Measurements from ENCODE around the gene ULK4. TPM values are rescaled to one million over a fixed set of nuclear protein-coding genes. Genes with fewer than 3 reads are reported as not detected.

ULK4 gene
- polyA plus RNA-seq, 1 donor from 2014 or later: 7.2 TPM

- no peaks in the 10 kb centered on the region for H3K36me3 ChIP-seq (ENCODE audit: insufficient read depth, low read length)
- H3K9ac ChIP-seq (ENCODE audit: low read length): no peak overlapping the region
- no peak overlapping the region for H3K27ac ChIP-seq (ENCODE audit: low read length)
- H3K4me3 ChIP-seq (ENCODE audit: low read length): no peak overlapping the region
- H3K9me3 ChIP-seq (ENCODE audit: low read length): no peaks in the 10 kb centered on the region
- H3K27me3 ChIP-seq (ENCODE audit: insufficient read depth, low read depth, low read length): no peaks in the 10 kb centered on the region
- H3K79me2 ChIP-seq (replicated peaks; ENCODE audit: insufficient read depth, low read length): no peaks in the 10 kb centered on the region
- H3K4me2 ChIP-seq (ENCODE audit: low read length): no peak overlapping the region
- H3F3A ChIP-seq (ENCODE audit: insufficient read depth, low read length, poor library complexity, severe bottlenecking): no peaks in the 10 kb centered on the region
- no peaks in the 10 kb centered on the region for H4K20me1 ChIP-seq (ENCODE audit: insufficient read depth)
- no peaks in the 10 kb centered on the region for H3K9me2 ChIP-seq (ENCODE audit: insufficient read depth, low read length)
- no peak overlapping the region for H2AFZ ChIP-seq (ENCODE audit: low read depth, low read length)
- TF ChIP-seq EP300 (conservative IDR thresholded peaks at IDR 0.05; ENCODE audit: poor library complexity, severe bottlenecking) (no peak), EZH2 (IDR thresholded peaks at IDR 0.05; ENCODE audit: borderline replicate concordance, insufficient read depth, low read length, poor library complexity, severe bottlenecking) (no peak), TAF1 (IDR thresholded peaks at IDR 0.05; ENCODE audit: low read depth) (no peak), MXI1 (conservative IDR thresholded peaks at IDR 0.05; ENCODE audit: poor library complexity, severe bottlenecking) (no peak), RAD21 (conservative IDR thresholded peaks at IDR 0.05) (no peak), POLR2AphosphoS5 (IDR thresholded peaks at IDR 0.05) (no peak), SMC3 (conservative IDR thresholded peaks at IDR 0.05; ENCODE audit: poor library complexity) (no peak)
- TF ChIP-seq, protein P1, sequence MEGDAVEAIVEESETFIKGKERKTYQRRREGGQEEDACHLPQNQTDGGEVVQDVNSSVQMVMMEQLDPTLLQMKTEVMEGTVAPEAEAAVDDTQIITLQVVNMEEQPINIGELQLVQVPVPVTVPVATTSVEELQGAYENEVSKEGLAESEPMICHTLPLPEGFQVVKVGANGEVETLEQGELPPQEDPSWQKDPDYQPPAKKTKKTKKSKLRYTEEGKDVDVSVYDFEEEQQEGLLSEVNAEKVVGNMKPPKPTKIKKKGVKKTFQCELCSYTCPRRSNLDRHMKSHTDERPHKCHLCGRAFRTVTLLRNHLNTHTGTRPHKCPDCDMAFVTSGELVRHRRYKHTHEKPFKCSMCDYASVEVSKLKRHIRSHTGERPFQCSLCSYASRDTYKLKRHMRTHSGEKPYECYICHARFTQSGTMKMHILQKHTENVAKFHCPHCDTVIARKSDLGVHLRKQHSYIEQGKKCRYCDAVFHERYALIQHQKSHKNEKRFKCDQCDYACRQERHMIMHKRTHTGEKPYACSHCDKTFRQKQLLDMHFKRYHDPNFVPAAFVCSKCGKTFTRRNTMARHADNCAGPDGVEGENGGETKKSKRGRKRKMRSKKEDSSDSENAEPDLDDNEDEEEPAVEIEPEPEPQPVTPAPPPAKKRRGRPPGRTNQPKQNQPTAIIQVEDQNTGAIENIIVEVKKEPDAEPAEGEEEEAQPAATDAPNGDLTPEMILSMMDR (IDR thresholded peaks at IDR 0.05; ENCODE audit: poor library complexity, severe bottlenecking): no peak
- TF ChIP-seq, protein P2, sequence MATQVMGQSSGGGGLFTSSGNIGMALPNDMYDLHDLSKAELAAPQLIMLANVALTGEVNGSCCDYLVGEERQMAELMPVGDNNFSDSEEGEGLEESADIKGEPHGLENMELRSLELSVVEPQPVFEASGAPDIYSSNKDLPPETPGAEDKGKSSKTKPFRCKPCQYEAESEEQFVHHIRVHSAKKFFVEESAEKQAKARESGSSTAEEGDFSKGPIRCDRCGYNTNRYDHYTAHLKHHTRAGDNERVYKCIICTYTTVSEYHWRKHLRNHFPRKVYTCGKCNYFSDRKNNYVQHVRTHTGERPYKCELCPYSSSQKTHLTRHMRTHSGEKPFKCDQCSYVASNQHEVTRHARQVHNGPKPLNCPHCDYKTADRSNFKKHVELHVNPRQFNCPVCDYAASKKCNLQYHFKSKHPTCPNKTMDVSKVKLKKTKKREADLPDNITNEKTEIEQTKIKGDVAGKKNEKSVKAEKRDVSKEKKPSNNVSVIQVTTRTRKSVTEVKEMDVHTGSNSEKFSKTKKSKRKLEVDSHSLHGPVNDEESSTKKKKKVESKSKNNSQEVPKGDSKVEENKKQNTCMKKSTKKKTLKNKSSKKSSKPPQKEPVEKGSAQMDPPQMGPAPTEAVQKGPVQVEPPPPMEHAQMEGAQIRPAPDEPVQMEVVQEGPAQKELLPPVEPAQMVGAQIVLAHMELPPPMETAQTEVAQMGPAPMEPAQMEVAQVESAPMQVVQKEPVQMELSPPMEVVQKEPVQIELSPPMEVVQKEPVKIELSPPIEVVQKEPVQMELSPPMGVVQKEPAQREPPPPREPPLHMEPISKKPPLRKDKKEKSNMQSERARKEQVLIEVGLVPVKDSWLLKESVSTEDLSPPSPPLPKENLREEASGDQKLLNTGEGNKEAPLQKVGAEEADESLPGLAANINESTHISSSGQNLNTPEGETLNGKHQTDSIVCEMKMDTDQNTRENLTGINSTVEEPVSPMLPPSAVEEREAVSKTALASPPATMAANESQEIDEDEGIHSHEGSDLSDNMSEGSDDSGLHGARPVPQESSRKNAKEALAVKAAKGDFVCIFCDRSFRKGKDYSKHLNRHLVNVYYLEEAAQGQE (IDR thresholded peaks at IDR 0.05; ENCODE audit: borderline replicate concordance): no peak
Measured at GRCh38 chr3:41331041-41331440, 630.9 kb downstream of the ULK4 start.

DNA sequence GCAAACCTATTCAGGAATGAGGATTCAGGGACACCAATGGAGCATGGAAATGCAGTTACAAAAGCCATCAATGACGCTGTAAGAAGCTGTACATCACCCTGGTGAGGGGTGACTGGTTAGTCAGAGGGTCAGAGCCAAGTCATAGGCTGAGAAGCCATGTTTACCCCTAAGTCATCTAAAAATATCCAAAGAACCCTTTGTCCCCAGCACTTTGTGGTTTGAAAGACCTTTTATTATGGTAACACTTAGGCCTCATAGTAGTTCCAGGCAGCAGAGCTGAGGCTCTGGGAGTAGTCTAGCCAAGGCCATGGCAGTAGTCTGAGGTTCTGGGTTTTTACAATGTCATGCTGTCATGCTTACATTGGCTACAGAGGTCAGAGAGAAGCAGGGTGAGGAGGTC is 631.4 kb downstream of the ULK4 start:
- Histone ChIP-seq H3K36me3 (ENCODE audit: insufficient read depth, low read length) (no peaks in the 10 kb centered on the region), H3K4me3 (ENCODE audit: low read length) (no peak overlapping the region), H3F3A (ENCODE audit: insufficient read depth, low read length, poor library complexity, severe bottlenecking) (no peaks in the 10 kb centered on the region), H3K4me2 (ENCODE audit: low read length) (no peak overlapping the region), H4K20me1 (ENCODE audit: insufficient read depth) (no peaks in the 10 kb centered on the region), H3K9me3 (ENCODE audit: low read length) (no peaks in the 10 kb centered on the region), H3K27ac (ENCODE audit: low read length) (no peak overlapping the region), H3K79me2 (replicated peaks; ENCODE audit: insufficient read depth, low read length) (no peaks in the 10 kb centered on the region), H2AFZ (ENCODE audit: low read depth, low read length) (no peak overlapping the region), H3K9ac (ENCODE audit: low read length) (no peak overlapping the region), H3K9me2 (ENCODE audit: insufficient read depth, low read length) (no peaks in the 10 kb centered on the region), H3K27me3 (ENCODE audit: insufficient read depth, low read depth, low read length) (no peaks in the 10 kb centered on the region)
- TF ChIP-seq RAD21 (conservative IDR thresholded peaks at IDR 0.05) (no peak), POLR2AphosphoS5 (IDR thresholded peaks at IDR 0.05) (no peak), MXI1 (conservative IDR thresholded peaks at IDR 0.05; ENCODE audit: poor library complexity, severe bottlenecking) (no peak), EP300 (conservative IDR thresholded peaks at IDR 0.05; ENCODE audit: poor library complexity, severe bottlenecking) (no peak), TAF1 (IDR thresholded peaks at IDR 0.05; ENCODE audit: low read depth) (no peak), SMC3 (conservative IDR thresholded peaks at IDR 0.05; ENCODE audit: poor library complexity) (no peak), EZH2 (IDR thresholded peaks at IDR 0.05; ENCODE audit: borderline replicate concordance, insufficient read depth, low read length, poor library complexity, severe bottlenecking) (no peak)
- TF ChIP-seq, protein P2 (IDR thresholded peaks at IDR 0.05; ENCODE audit: borderline replicate concordance): no peak
- TF ChIP-seq, protein P1 (IDR thresholded peaks at IDR 0.05; ENCODE audit: poor library complexity, severe bottlenecking): no peak

Measured in neural cell (in vitro differentiated cells).